Thyroid gland (tissue), 4 donors: ENCODE data around the gene ADAP1. TPM values are rescaled to one million over a fixed set of nuclear protein-coding genes. Genes with fewer than 3 reads are reported as not detected.

ENCODE experiments used
- DNase-seq, 2 donors: peaks; one replicate each; pipeline ENCODE4 v3.0.0-alpha.2; 2019
- H3K27ac ChIP-seq, 3 donors: fragments of 200-600 bp; sonication (generic); 1 replicate in 2 of 3; 2 replicates in 1 of 3; pipeline ENCODE4 v1.5.1; 2016 to 2019; ENCODE audit warnings: mild to moderate bottlenecking in 1 of 3, moderate library complexity in 1 of 3
- H3K27me3 ChIP-seq: fragments of 200-600 bp; sonication (generic); one replicate; pipeline ENCODE4 v1.5.1; 2019
- H3K36me3 ChIP-seq, 2 donors: fragments of 200-600 bp; sonication (generic); one replicate each; pipeline ENCODE4 v1.5.1; 2016 to 2019
- H3K4me1 ChIP-seq, 2 donors: fragments of 200-600 bp; sonication (generic); one replicate each; pipeline ENCODE4 v1.5.1; 2017 to 2019
- H3K4me3 ChIP-seq, 3 donors: fragments of 200-600 bp; sonication (generic); replicated peaks in 1 of 3; 1 replicate in 2 of 3; 2 replicates in 1 of 3; pipeline ENCODE4 v1.5.1; 2016; ENCODE audit warnings: mild to moderate bottlenecking in 1 of 3
- H3K9me3 ChIP-seq: fragments of 200-600 bp; sonication (generic); one replicate; pipeline ENCODE4 v1.5.1; 2017
- POLR2A ChIP-seq, 2 donors: fragments of 450-650 bp; IDR thresholded peaks; one replicate each; pipeline ENCODE4 v1.6.1; 2017; ENCODE audit warnings: antibody characterized with exemption in 2 of 2, mild to moderate bottlenecking in 2 of 2, moderate library complexity in 1 of 2
- WGBS, 2 donors: methylation state at CpG; one replicate each; pipeline ENCODE4 v1.1.5; 2017; 5-methylcytosine and 5-hydroxymethylcytosine counted together
- intact Hi-C: fragments of 100-400 bp; cut with DNase I; formaldehyde crosslinking; loops from one replicate; pipeline ENCODE4 v1.15.1; 2023
- total RNA-seq, 4 donors: library from RNA; depleted of rRNA; stranded (reverse); fragments of >200 nt; gene quantifications; one replicate each; pipeline ENCODE4 v1.2.3, GENCODE V29; 2016
- TF ChIP-seq, protein P1 (sequence below), 6 experiments: fragments of 200-600 bp in 3 of 6; fragments of 450-650 bp in 3 of 6; sonication (generic) in 3 of 6; IDR thresholded peaks; one replicate each; pipeline ENCODE4 v1.5.1; 2016 to 2019; ENCODE audit warnings: antibody characterized with exemption in 6 of 6, mild to moderate bottlenecking in 2 of 6, inconsistent platforms in 1 of 6, moderate library complexity in 1 of 6

The ADAP1 gene
- total RNA-seq, 4 donors from 2014 or later = 11.7 to 29.9 (median 23.4) TPM

DNA sequence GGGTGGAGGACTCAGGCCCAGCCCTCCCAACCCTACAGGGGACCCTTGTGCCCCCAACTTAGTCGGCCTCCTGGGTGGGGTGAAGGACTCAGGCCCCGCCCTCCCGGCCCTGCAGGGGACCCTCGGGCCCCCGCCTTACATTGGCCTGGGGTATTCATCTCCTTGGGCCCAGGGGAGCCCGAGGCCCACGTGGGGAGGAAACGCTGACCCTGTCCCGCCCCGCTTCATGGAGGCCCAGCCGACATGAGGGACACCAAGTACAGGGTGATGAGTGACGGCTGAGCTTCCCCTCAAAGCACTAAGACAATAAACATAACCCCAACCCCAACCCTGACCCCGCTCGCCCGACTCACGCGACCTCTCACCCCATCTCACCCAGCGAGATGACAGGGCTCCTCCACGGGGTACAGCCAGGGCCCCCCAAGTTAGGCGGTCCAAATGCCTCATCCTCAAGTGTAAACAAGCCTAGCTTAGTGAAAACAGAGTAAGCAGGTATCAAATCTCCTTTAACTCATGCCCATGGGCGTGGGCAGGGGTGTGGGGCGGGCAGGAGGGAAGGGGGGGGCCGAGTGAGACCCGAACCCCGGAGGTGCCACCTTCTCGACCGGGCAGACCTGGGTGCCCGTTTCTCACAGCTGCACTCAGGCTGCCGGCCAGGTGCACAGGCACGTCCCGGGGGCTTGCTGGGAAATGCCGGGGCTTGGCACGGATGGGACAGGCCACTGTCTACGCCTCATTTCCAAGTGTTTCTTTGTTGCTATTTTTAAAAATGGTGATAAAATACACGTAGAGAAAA is 36.7 kb upstream of the ADAP1 start:
- Histone ChIP-seq H3K4me3 (no peak overlapping the region), H3K27ac (no peak overlapping the region), H3K9me3 (no peaks in the 10 kb centered on the region), H3K36me3 (no peaks in the 10 kb centered on the region), H3K27me3 (no peaks in the 10 kb centered on the region), H3K4me1 (peaks cover 0 to 19% of the 10 kb centered on the region in 2 donors)
- DNase-seq = no peak
- TF ChIP-seq, protein P1, sequence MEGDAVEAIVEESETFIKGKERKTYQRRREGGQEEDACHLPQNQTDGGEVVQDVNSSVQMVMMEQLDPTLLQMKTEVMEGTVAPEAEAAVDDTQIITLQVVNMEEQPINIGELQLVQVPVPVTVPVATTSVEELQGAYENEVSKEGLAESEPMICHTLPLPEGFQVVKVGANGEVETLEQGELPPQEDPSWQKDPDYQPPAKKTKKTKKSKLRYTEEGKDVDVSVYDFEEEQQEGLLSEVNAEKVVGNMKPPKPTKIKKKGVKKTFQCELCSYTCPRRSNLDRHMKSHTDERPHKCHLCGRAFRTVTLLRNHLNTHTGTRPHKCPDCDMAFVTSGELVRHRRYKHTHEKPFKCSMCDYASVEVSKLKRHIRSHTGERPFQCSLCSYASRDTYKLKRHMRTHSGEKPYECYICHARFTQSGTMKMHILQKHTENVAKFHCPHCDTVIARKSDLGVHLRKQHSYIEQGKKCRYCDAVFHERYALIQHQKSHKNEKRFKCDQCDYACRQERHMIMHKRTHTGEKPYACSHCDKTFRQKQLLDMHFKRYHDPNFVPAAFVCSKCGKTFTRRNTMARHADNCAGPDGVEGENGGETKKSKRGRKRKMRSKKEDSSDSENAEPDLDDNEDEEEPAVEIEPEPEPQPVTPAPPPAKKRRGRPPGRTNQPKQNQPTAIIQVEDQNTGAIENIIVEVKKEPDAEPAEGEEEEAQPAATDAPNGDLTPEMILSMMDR (IDR thresholded peaks at IDR 0.05) = no peak
- no peak for TF ChIP-seq POLR2A (IDR thresholded peaks at IDR 0.05)
- WGBS, 2 donors = 64 to 68% methylated on average over 18 to 30 of the region's 35 CpGs
- intact Hi-C loops = loop anchor here (5.0 kb wide), 1 partner anchor 186 kb away; no protein-coding TSS in a partner anchor

DNA sequence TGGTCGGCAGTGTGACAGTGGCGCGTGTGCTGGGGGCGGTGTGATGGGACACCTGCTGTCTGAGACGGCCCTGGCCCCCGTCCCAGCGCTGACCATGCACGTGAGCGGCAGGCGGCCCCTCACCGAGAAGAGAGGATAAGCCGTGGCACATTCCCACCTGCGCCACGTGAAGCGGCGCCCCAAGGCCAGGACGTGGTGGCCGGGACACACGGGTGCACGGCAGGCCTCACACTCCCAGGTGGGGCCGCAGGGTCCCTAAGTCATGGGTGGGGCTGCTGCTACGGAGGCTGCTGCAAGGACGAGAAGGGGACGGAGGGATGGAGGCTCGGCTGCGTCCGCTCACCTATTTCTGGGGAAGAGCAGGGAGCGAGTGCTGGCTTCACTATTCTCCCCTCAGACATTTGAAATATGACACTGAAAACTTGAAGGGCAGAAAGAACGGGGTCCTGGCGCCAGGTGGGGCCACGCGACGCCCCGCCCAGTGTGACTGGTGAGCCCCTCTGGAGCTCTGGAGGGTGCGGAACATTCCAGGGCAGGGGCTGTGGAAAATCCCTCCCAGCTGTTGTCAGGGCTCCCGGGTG is 36.0 kb upstream of the ADAP1 start:
- Histone ChIP-seq H3K27ac (no peak overlapping the region), H3K36me3 (no peaks in the 10 kb centered on the region), H3K27me3 (no peaks in the 10 kb centered on the region), H3K4me1 (peaks cover 0 to 19% of the 10 kb centered on the region in 2 donors), H3K4me3 (no peak overlapping the region), H3K9me3 (no peaks in the 10 kb centered on the region)
- no peak for TF ChIP-seq POLR2A (IDR thresholded peaks at IDR 0.05)
- TF ChIP-seq, protein P1 (IDR thresholded peaks at IDR 0.05) = no peak
- DNase-seq = no peak
- intact Hi-C loops = loop anchor here (5.0 kb wide), 1 partner anchor 187 kb away; no protein-coding TSS in a partner anchor
- 85 to 89% methylated on average over 26 to 33 of the region's 36 CpGs for WGBS, 2 donors

GRCh38 chr7:988963-989529 is 34.6 kb upstream of the ADAP1 start:
- Histone ChIP-seq H3K27ac (no peak overlapping the region), H3K4me1 (peaks cover 0 to 19% of the 10 kb centered on the region in 2 donors), H3K4me3 (no peak overlapping the region), H3K36me3 (no peaks in the 10 kb centered on the region), H3K27me3 (no peaks in the 10 kb centered on the region), H3K9me3 (no peaks in the 10 kb centered on the region)
- intact Hi-C loops = loop anchor here (10.0 kb wide), 1 partner anchor 204 kb away; no protein-coding TSS in a partner anchor
- no peak for TF ChIP-seq POLR2A (IDR thresholded peaks at IDR 0.05)
- DNase-seq = no peak
- 55% methylated on average over 4 to 7 of the region's 15 CpGs for WGBS, 2 donors

DNA sequence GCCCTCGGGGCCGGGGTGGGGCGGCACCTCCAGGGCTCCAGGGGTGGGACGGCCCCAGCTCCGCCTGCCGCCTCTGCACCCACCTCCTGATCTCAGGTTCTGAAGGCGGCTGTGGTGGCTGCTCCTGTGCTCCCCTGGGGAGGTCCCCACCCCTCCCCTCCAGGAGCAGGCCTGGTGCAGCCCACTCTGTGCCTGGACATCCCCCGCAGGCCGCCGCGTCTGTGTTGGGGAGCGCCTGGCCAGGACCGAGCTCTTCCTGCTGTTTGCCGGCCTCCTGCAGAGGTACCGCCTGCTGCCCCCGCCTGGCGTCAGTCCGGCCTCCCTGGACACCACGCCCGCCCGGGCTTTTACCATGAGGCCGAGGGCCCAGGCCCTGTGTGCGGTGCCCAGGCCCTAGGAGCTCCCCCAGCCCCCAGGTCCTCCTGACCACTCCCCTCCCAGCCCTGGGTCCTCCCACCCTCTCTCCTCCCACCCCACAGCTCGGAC is 34.0 kb upstream of the ADAP1 start:
- Histone ChIP-seq H3K9me3 (no peaks in the 10 kb centered on the region), H3K4me3 (no peak overlapping the region), H3K27ac (no peak overlapping the region), H3K4me1 (peaks cover 0 to 18% of the 10 kb centered on the region in 2 donors), H3K27me3 (no peaks in the 10 kb centered on the region), H3K36me3 (no peaks in the 10 kb centered on the region)
- DNase-seq = peak; percentile 30 to 34
- no peak for TF ChIP-seq POLR2A (IDR thresholded peaks at IDR 0.05)
- TF ChIP-seq, protein P1 (IDR thresholded peaks at IDR 0.05) = no peak
- 0 to 13% methylated on average over 6 to 11 of the region's 24 CpGs for WGBS, 2 donors
- intact Hi-C loops = loop anchor here (10.0 kb wide), 1 partner anchor 204 kb away; no protein-coding TSS in a partner anchor

GRCh38 chr7:987909-988308 is 33.4 kb upstream of the ADAP1 start:
- intact Hi-C loops = loop anchor here (10.0 kb wide), 1 partner anchor 203 kb away; no protein-coding TSS in a partner anchor
- 34 to 36% methylated on average over 5 to 6 of the region's 6 CpGs for WGBS, 2 donors
- H3K27ac ChIP-seq = no peak overlapping the region
- DNase-seq = no peak
- H3K4me1 ChIP-seq = peaks cover 0 to 13% of the 10 kb centered on the region in 2 donors
- no peaks in the 10 kb centered on the region for H3K36me3 ChIP-seq
- no peaks in the 10 kb centered on the region for H3K27me3 ChIP-seq
- no peak for TF ChIP-seq POLR2A (IDR thresholded peaks at IDR 0.05)
- TF ChIP-seq, protein P1 (IDR thresholded peaks at IDR 0.05) = no peak
- no peaks in the 10 kb centered on the region for H3K9me3 ChIP-seq
- H3K4me3 ChIP-seq = no peak overlapping the region
